ENCODE data around the gene PLA2G4B.

PLA2G4B gene

DNA sequence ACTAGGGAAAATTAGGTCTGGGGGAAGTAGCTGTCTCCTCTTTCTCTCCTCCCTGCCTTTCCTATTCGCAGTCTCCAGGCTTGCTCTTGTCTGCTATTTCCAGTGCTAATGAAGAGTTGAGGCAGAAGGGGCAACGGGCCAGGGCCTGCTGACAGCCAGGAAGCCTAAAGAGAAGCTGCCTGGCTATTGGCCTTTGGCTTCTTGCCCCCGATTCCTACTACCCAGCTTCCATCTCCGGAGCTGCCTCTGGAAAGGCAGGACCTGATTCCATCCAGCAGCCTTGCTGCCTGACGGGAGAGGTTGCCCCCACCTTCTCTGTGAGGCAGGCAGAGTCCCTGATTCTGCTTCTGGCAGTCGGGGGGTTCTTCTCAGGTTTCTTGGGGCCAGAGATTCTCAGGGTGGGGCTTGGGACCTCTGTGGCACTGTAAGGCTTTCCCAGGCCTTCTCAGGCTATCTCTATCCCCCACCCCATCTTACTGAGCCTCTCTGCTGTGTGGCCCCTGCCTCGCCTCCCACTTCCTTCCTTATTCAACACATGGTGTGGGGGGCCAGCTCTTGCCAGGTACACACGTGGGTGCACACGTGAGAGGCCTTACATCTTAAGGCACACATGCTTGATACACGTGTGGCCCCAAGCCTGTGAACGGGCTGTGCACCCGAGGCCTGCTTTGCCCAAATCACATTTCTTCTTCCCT, 29.0 kb upstream of the PLA2G4B start:
- no peak for FAIRE-seq

DNA sequence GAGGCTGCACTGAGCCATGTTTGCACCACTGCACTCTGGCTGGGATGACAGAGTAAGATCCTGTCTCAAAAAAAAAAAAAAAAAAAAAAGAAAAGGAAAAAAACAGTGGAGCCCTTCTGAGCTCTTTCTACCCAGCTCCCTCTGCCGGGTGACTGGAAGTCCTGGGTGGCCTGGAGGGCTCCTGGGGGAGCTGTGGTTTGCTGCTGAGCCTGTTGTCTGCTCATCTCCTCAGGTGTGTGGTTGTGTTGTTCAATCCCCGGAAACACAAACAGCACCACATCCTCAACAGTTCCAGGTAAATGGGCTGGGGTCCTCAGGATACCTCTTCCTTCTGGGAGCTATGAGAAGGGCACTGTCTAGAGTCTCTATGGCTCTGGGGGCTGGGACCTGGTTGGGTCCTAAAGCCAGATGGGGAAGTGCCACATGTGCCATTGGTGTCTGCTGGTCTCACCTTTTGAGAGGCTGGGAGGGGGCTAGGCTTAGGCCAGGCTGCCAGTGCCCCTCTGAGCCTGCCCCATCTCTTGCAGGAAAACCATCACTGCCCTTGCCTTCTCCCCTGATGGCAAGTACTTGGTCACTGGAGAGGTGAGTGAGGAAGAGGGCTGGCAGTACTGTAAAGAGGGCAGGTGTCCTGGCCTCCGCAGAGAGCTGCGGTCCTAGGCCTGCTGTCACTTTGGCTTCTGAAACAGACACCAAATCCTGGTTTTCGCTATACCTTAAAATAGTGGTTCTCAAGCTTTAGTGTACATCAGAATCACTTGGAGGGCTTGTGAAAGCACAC, 27.8 kb upstream of the PLA2G4B start:
- FAIRE-seq: no peak

DNA sequence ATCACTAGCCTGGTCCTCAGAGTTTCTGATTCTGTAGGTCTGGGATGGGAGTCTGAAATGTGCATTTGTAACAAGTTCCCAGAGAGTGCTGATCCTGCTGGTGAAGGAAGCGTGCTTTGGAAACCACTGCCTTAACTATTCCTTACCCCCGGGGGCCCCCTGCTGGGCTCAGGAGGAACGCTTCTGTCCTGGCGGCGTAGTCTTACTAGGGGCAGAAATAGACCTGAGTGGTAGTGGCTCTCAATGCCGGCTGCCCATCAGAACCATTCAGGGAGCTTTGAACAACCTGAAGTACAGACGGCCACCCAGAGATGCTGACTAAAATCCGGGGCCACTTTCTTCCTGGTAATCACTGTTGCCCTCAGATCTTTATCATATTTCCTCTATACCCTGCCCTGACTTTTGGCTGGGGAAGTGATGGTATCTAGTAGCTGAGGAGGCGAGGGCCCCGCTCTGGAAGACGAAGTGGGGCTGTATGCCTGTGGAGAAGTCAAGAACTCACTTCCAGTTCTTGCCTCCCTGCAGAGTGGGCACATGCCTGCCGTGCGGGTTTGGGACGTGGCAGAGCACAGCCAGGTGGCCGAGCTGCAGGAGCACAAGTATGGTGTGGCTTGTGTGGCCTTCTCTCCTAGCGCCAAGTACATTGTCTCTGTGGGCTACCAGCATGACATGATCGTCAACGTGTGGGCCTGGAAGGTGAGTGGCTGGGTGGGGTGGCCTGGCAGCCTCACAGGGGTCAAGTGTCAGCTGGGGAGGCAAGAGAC, 27.0 kb upstream of the PLA2G4B start:
- FAIRE-seq: no peak

DNA sequence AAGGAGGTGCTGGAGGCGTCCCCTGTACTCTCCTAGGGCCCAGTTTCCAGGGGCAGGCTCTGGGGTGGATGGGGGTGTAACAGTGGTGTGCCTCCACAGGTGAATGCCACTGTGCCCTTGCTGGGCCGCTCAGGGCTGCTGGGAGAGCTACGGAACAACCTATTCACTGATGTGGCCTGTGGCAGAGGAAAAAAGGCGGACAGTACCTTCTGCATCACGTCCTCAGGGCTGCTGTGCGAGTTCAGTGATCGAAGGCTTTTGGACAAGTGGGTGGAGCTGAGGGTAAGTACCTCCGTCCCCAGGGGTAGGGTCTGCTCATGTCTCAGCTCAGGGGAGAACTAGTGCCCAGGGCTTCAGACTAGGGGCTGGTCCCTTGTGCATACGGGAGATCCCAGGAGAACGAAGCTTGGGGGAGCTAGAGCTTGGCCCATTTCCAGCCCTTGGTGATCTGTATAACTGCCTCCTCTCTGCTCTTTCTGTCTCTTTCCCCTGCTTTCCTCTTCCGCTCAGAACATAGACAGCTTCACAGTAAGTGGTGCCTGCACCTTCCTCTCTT, 25.7 kb upstream of the PLA2G4B start:
- FAIRE-seq: no peak

DNA sequence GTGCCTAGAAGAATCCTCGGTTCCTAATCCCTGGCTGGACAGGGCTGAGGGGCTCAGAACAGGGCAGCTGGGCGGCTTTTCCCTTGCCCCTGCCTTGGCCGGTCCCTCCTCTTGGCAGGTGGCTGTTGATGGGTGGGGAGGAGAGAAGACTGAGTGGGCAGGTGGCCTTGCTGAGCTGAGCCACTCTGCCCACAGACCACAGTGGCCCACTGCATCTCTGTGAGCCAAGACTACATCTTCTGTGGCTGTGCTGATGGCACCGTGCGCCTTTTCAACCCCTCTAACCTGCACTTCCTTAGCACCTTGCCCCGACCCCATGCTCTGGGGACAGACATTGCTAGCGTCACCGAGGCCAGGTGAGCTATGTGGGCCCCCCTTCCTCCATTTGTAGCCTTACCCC, 25.2 kb upstream of the PLA2G4B start:
- no peak for FAIRE-seq

DNA sequence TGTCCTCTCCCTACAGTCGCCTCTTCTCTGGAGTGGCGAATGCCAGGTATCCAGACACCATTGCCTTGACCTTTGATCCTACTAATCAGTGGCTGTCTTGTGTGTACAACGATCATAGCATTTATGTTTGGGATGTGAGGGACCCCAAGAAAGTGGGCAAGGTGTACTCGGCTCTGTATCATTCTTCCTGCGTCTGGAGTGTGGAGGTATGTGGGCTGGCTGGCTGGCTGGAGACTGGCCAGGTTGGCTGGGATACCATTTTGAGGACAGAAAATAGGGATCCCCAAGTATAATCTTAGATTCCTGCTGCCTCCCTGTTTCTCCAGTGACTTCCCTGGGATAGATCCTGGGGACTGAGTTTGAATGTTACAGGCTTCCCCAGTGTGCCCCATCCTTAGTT, 24.1 kb upstream of the PLA2G4B start:
- FAIRE-seq: no peak

DNA sequence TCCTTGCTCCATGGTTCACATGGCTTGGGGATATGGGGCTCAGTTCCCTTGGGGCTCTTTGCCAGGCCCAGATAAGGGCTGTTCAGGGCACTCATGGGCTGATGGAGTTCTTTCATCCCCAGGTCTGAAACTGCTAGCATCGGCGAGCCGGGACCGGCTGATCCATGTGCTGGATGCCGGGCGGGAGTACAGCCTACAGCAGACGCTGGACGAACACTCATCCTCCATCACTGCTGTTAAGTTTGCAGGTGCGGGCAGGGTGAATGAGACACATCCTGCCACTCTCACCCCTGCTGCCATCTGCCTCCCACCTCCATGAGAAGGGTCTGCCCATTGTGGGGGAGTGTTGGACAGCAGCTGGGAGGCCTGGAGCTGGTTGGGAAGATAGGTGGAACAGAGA, 21.9 kb upstream of the PLA2G4B start:
- no peak for FAIRE-seq

DNA sequence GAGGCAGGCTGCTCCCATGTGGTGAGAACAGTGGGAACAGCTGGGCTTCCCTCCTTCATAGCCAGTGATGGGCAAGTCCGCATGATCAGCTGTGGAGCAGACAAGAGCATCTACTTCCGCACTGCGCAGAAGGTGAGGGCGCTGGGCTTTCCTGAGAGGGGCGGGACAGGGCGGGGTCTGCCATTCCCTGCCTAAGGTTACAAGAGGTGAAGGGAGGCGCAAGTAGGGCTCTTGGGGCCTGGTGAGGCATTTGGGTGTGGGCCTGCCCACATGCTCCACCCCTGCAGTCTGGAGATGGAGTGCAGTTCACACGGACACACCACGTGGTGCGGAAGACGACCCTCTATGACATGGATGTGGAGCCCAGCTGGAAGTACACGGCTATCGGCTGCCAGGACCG, 21.3 kb upstream of the PLA2G4B start:
- FAIRE-seq: no peak

DNA sequence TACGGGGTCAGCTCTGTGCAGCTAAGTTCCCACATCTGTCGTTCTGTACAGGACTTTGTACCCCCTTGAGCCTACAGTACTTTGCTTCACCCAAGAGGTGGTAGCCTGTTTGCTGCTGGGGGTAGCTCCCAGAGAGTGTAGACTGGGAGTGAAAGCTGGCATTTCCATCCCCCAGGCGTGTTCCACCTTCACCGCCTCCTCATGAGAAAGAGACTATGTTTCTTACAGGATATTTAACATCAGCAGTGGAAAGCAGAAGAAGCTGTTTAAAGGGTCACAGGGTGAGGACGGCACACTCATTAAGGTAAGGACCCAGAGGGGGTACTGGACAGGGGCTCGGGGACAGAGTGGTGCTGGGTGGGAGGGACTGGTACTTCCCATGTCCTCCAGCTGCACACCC, 20.9 kb upstream of the PLA2G4B start:
- FAIRE-seq: no peak

DNA sequence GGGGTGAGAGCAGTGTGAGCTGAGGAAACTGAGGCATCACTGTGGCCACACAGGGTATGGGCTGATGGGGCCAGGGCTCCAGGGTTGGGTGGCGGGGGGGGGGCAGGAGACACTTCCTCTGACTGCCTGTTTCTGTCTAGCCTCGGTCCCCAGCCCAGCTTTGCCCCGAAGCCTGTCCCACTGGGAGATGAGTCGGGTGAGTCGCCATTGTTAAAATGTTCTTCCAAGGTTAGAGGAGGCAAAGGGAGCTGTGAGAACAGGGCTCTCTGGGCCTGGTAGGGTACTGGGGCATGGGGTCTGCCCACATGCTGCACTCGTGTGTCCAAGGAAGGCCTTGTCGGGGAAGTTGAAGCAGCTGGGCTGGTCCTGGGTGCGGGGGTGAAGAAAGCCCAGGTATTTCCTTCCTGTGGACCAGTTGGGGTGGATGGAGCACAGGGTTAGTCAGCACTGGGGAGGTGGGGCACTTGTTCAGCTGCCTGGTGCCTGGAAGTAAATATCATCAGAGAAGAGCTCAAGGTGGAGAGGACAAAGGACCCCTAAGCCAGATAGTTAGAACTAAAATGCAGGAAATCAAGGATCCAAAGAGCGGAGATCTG, 19.1 kb upstream of the PLA2G4B start:
- FAIRE-seq: no peak

DNA sequence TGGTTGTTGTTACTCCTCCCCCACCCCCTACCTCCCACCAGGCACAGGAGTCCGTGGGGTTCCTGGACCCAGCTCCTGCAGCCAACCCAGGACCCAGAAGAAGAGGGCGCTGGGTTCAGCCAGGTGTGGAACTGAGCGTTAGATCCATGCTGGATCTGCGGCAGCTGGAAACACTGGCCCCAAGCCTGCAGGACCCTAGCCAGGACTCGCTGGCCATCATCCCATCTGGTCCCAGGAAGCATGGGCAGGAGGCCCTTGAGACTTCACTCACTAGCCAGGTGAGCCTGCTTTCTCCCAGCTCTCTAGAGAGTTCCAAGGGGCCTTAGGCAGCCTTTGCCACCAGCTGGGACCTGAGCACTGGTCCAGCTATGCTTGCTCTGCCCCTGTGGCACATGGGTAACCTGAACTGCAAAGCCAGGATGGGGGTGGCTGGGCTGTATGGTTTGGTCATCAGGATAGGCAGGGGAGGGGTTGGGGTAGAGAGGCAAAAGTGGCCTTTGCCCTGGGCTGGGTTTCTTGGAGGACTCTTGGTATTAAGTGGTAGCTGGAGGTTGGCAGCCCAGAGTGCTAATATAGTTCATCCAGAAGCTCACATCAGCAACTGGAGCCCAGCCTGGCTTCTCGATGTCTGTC, 17.7 kb upstream of the PLA2G4B start:
- no peak for FAIRE-seq

DNA sequence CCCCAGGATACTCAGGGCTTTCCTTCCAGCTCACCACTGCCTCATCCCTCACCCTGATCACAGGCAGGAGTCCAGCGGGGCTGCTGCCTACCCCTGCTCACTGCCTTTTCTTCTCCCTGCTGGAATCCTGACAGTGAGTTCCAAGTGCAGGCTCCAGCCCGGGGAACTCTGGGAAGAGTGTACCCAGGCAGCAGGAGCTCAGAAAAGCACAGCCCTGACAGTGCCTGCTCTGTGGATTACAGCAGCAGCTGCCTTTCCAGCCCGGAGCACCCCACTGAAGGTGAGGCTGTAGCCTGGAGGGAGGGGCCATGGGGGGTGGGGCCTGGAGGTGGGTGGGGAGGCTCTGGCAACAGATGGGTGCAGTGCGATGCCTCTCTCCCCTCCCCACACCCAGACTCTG, 16.8 kb upstream of the PLA2G4B start:
- no peak for FAIRE-seq

DNA sequence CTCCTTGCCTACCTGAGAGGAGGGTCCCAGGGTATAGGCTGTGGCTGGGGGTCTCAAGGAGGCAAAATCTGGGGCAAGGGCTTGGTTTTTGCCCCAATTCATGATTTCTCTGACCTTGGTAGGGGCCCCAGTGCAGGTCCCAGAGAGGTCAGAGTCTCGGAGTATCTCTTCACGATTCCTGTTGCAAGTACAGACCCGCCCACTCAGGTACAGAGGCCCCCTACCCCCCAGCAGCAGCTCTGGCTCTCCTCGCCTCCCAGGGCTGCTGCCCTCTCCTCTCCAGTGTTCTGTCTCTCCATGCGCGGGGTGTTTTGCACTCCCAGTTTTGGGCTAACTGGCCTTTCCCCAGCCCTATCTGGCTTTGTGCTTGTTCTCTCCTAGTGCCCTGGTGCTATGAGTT, 16.2 kb upstream of the PLA2G4B start:
- no peak for FAIRE-seq

DNA sequence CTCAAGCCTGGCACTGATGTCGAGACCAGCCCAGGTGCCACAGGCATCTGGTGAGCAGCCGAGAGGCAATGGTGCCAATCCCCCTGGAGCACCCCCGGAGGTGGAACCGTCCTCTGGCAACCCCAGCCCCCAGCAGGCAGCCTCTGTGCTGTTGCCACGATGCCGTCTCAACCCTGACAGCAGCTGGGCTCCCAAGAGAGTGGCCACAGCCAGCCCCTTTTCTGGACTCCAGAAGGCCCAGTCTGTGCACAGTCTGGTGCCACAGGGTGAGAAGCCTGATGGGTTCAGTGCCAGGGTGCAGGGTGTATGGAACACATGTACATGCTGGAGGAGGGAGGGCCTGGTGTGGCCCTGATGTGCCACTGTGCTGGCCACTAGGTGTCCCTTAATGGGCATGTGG, 15.7 kb upstream of the PLA2G4B start:
- FAIRE-seq: no peak

DNA sequence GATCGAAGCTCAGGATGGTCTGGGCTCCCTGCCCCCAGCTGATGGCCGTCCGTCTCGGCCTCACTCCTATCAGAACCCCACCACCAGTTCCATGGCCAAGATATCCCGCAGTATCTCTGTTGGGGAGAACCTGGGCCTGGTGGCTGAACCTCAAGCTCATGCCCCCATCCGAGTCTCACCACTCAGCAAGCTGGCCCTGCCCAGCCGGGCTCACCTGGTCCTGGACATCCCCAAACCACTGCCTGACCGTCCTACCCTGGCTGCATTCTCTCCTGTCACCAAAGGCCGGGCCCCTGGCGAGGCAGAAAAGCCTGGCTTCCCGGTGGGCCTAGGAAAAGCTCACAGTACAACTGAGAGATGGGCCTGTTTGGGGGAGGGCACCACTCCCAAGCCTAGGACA, 15.1 kb upstream of the PLA2G4B start:
- FAIRE-seq: no peak

DNA sequence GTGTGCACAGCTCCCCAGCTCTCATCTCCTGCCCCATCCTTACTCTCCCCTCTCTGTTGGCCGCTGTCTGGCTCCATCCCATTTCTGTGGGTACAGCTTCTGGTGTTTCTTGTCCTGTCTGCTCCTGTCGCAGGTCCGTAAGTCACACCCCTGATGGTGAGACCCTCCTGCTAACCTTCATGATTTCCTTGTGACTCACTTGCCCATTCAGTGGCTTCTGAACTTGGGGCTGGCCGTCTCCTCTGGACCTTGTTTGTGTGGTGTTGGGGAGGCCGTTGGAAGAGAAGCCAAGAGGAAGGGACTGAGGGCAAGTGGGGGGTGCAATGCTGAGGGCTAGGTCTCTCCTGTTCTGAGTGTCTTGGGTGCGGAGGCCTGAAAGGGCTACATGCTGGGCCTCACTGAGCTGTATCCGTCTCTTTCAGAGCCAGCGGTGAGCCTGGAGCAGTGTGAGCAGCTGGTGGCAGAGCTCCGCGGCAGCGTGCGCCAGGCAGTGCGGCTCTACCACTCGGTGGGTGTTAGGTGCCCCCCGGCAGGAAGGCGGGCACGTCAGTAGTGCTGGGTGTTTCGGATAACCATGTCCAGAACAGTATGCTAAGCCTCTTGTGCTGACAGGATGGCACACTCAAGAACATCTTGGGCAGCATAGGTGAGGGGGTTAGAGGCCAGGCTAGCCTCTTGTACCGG, 14.4 kb upstream of the PLA2G4B start:
- no peak for FAIRE-seq

DNA sequence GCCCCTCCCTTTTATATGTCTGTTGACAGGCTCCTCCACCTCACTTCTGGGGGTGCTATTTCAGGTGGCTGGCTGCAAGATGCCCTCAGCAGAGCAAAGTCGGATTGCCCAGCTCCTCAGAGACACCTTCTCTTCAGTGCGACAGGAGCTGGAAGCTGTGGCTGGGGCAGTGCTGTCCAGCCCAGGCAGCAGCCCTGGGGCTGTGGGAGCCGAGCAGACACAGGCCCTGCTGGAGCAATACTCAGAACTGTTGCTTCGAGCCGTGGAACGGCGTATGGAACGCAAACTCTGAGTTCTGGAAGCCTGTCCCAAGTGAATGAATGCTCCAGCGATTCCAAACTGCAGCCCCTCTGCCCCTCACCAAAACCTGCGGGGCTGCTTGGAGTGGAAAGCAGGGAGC, 13.5 kb upstream of the PLA2G4B start:
- FAIRE-seq: no peak

DNA sequence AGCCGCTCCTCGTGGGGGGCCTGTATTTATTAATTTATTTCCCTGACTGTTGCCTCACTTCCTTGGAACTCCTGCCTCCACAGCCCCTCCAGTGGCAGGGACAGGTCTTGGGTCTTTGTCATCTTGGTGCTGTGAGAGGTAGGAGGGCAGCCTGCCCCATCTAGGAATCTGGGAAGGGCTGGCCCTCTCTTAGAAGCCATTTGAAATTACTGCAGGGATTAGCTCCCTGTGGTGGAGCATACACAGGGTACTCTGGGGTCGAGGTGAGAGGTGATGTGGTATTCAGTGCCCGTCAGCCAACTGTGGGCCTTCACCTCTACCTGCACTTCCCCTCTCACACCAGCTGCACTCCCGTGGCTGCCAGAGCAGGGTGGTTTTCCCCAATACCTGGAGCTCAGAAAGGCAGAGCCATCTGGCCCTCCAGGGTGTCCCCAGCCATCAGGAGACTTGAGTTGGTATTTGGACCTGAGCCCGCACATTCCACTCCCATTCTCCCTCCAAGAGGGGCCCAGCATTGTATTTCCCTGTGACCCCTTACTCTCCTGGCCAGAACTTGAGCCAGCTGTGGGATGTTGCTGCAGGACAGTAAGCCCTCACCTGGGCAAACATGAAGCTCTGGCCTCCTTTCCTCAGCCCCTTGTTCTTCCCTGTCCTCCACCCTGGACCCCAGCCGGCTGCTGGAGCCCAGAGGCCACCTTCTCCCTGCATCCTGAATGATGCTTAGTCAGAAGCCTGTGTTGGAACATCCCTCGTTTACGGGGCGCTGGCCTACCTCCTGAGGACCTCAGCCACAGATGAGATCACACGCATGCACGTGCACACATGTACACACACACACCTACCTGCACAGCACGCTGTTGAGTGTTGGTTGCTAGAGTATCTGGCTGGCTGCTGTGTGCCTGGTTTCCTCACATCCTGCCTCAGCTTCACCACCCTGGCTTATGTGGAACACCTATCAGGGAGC, 12.8 kb upstream of the PLA2G4B start:
- FAIRE-seq: no peak

DNA sequence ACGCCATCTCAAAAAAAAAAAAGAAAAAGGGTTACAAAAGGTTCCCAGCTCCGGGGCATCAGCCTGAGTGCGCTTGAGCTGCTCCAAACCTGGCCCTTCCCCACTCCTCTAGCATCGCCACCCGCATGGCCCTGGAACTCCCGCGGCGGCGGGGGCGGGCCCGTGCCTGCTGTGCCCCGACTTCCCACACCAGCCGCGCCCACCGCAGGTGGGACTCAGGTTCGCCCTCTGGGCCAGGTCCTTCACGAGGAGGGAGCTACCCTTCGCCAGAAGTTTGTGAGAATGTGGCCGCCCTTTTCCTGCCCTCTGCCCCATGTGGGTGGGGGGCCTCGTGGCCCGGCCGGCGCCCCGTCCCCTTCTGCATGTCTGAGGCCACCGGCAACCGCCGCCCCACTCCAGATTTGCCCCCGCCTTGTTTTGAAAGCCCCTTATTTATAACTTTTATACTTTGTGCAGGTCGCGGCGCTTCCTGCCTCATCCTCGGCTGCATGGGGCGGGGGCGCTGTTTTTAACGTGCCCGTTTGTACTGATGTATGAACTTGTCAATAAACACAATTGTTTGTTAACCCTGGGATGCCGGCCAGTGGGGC, 11.3 kb upstream of the PLA2G4B start:
- no peak for FAIRE-seq

All from TTC549 (cell line).